ENCODE measurements around the gene SEMA7A. TPM values are rescaled to one million over a fixed set of nuclear protein-coding genes. Genes with fewer than 3 reads are reported as not detected.

The SEMA7A gene
- total and polyA plus RNA-seq, 8 donors: 4.5 to 7.8 (median 5.9) TPM

- DNase-seq: peak in 1 of 4 donors; percentile 51
- ATAC-seq: no peak
- intact Hi-C loops (cut with DNase I): no loop called here
- TF ChIP-seq CTCF (IDR thresholded peaks at IDR 0.05): no peak
- H3K27ac ChIP-seq: no peak overlapping the region
- H3K9me3 ChIP-seq: no peaks in the 10 kb centered on the region
- no peaks in the 10 kb centered on the region for H3K36me3 ChIP-seq
- H3K4me1 ChIP-seq: peaks cover 0 to 48% of the 10 kb centered on the region in 2 donors
- H3K4me3 ChIP-seq: peak overlapping the region; percentile 56 to 70
- peaks cover 10 to 37% of the 10 kb centered on the region in 2 donors for H3K27me3 ChIP-seq
These were observed 1.3 kb downstream of the SEMA7A start for GRCh38 chr15:74432271-74432967.

- Histone ChIP-seq H3K27ac (no peak overlapping the region), H3K9me3 (no peaks in the 10 kb centered on the region), H3K27me3 (peaks cover 10 to 37% of the 10 kb centered on the region in 2 donors), H3K4me3 (peak overlapping the region in 1 of 2 donors; percentile 56), H3K36me3 (no peaks in the 10 kb centered on the region), H3K4me1 (peaks cover 0 to 48% of the 10 kb centered on the region in 2 donors)
- DNase-seq (peak in 1 of 4 donors; percentile 59), ATAC-seq (no peak)
- intact Hi-C loops (cut with DNase I): no loop called here
- no peak for TF ChIP-seq CTCF (IDR thresholded peaks at IDR 0.05)
These were observed 2.1 kb downstream of the SEMA7A start for GRCh38 chr15:74431645-74432044.

- H3K27me3 ChIP-seq: peaks cover 10 to 37% of the 10 kb centered on the region in 2 donors
- no peaks in the 10 kb centered on the region for H3K36me3 ChIP-seq
- H3K27ac ChIP-seq: no peak overlapping the region
- no peaks in the 10 kb centered on the region for H3K9me3 ChIP-seq
- ATAC-seq (no peak), DNase-seq (peak in 1 of 4 donors; percentile 1)
- peaks cover 0 to 48% of the 10 kb centered on the region in 2 donors for H3K4me1 ChIP-seq
- H3K4me3 ChIP-seq: no peak overlapping the region
- intact Hi-C loops (cut with DNase I): no loop called here
- no peak for TF ChIP-seq CTCF (IDR thresholded peaks at IDR 0.05)
These were observed 2.6 kb downstream of the SEMA7A start for GRCh38 chr15:74431116-74431515.

DNA sequence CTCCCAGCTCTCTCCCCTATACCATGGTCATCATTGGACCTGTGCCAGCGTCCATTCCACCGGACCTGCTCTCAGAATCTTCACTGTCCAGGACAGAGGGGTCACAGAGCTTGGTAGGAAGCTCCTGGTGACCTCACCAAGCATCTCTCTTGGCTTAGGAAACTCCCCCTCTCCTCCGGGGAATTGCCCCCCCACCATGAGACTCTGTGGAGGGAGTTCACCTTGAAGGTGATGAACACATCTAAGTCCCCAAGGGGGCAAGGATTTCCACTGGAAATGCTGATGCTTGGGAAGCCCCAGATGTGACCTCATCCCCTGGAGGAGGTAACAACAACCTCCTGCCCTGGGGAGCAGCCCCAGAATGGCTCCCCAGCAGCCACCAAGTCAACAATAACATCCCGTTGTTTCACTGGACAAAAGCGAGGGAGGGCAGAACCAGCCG lies 3.2 kb downstream of the SEMA7A start:
- H3K4me1 ChIP-seq: peaks cover 0 to 48% of the 10 kb centered on the region in 2 donors
- intact Hi-C loops (cut with DNase I): no loop called here
- peak in 1 of 4 donors; percentile 23 for DNase-seq
- H3K27me3 ChIP-seq: peaks cover 10 to 37% of the 10 kb centered on the region in 2 donors
- H3K36me3 ChIP-seq: no peaks in the 10 kb centered on the region
- H3K9me3 ChIP-seq: no peaks in the 10 kb centered on the region
- no peak for ATAC-seq
- no peak for TF ChIP-seq CTCF (IDR thresholded peaks at IDR 0.05)
- no peak overlapping the region for H3K27ac ChIP-seq
- H3K4me3 ChIP-seq: no peak overlapping the region

- intact Hi-C loops (cut with DNase I): no loop called here
- no peak for TF ChIP-seq CTCF (IDR thresholded peaks at IDR 0.05)
- H3K27ac ChIP-seq: no peak overlapping the region
These were observed 3.9 kb downstream of the SEMA7A start for GRCh38 chr15:74429781-74430400.

More at GRCh38 chr15:74429781-74430400, 3.9 kb downstream of the SEMA7A start:
- Histone ChIP-seq H3K27me3 (peaks cover 10 to 37% of the 10 kb centered on the region in 2 donors), H3K36me3 (no peaks in the 10 kb centered on the region), H3K4me1 (peaks cover 0 to 48% of the 10 kb centered on the region in 2 donors), H3K9me3 (no peaks in the 10 kb centered on the region), H3K4me3 (no peak overlapping the region)
- peak in 1 of 4 donors; percentile 10 for DNase-seq
- no peak for ATAC-seq
